HG03108 (cell line): ENCODE data around the gene CBLB.

Experiments used
- ATAC-seq: cut with Tn5 transposase; IDR thresholded peaks from one replicate; pipeline ENCODE4 v1.9.1; 2021; ENCODE audit warnings: moderate library complexity; ENCODE audit not compliant: unreplicated experiment

The CBLB gene

GRCh38 chr3:105647047-105647446, 221.8 kb downstream of the CBLB start:
- ATAC-seq, result no peak

GRCh38 chr3:105639131-105639530, 229.7 kb downstream of the CBLB start:
- no peak for ATAC-seq

GRCh38 chr3:105634708-105635107, 234.1 kb downstream of the CBLB start:
- ATAC-seq, result no peak

- no peak for ATAC-seq
Measured at GRCh38 chr3:105629718-105630117, 239.1 kb downstream of the CBLB start.

GRCh38 chr3:105626739-105627138, 242.1 kb downstream of the CBLB start:
- ATAC-seq, result no peak

- ATAC-seq, result no peak
Measured at GRCh38 chr3:105622169-105622568, 246.6 kb downstream of the CBLB start.

GRCh38 chr3:105620236-105620635, 248.6 kb downstream of the CBLB start:
- ATAC-seq, result no peak

GRCh38 chr3:105619651-105620050, 249.2 kb downstream of the CBLB start:
- no peak for ATAC-seq

GRCh38 chr3:105618556-105618955, 250.3 kb downstream of the CBLB start:
- no peak for ATAC-seq

GRCh38 chr3:105616374-105617121, 252.3 kb downstream of the CBLB start:
- no peak for ATAC-seq

GRCh38 chr3:105615814-105616213, 253.0 kb downstream of the CBLB start:
- ATAC-seq, result no peak

- ATAC-seq, result no peak
Measured at GRCh38 chr3:105614288-105615030, 254.4 kb downstream of the CBLB start.

GRCh38 chr3:105613120-105613519, 255.7 kb downstream of the CBLB start:
- ATAC-seq, result no peak

GRCh38 chr3:105611304-105612192, 257.3 kb downstream of the CBLB start:
- ATAC-seq, result no peak

GRCh38 chr3:105610473-105610872, 258.3 kb downstream of the CBLB start:
- no peak for ATAC-seq

GRCh38 chr3:105608623-105609022, 260.2 kb downstream of the CBLB start:
- ATAC-seq, result no peak

GRCh38 chr3:105606016-105606415, 262.8 kb downstream of the CBLB start:
- ATAC-seq, result no peak
